Mesenchymal stem cell (in vitro differentiated cells and primary cell): Measurements from ENCODE around the gene NFASC.

Experiments
- DNase-seq: peaks from one replicate; pipeline ENCODE4 v3.0.0-alpha.2; 2013
- H2AFZ ChIP-seq: one replicate; pipeline ENCODE4 v1.6.1; 2013; ENCODE audit warnings: low read depth, mild to moderate bottlenecking, control low read depth, inconsistent platforms, low read length, moderate library complexity
- H2AK5ac ChIP-seq: 2 replicates; pipeline ENCODE4 v1.6.1; 2013; ENCODE audit warnings: low read length, moderate library complexity, mild to moderate bottlenecking, inconsistent platforms; ENCODE audit not compliant: severe bottlenecking
- H2BK120ac ChIP-seq: one replicate; pipeline ENCODE4 v1.6.1; 2013; ENCODE audit warnings: low read depth, mild to moderate bottlenecking, inconsistent platforms, low read length, moderate library complexity
- H2BK12ac ChIP-seq, 2 experiments: one replicate each; pipeline ENCODE4 v1.6.1; 2013; ENCODE audit warnings: inconsistent platforms in 2 of 2, low read length in 2 of 2, mild to moderate bottlenecking in 2 of 2, moderate library complexity in 2 of 2, control low read depth in 1 of 2
- H2BK15ac ChIP-seq: one replicate; pipeline ENCODE4 v1.6.1; 2013; ENCODE audit warnings: mild to moderate bottlenecking, low read depth, inconsistent platforms; ENCODE audit not compliant: poor library complexity, severe bottlenecking
- H2BK5ac ChIP-seq: 2 replicates; pipeline ENCODE4 v1.6.1; 2013; ENCODE audit warnings: low read depth, mild to moderate bottlenecking, low read length, control low read depth, inconsistent platforms; ENCODE audit not compliant: poor library complexity, severe bottlenecking
- H3K14ac ChIP-seq, 2 experiments: one replicate each; pipeline ENCODE4 v1.6.1; 2013; ENCODE audit warnings: inconsistent platforms in 2 of 2, low read length in 2 of 2, control low read depth in 1 of 2, mild to moderate bottlenecking in 1 of 2, moderate library complexity in 1 of 2
- H3K18ac ChIP-seq, 2 experiments: one replicate each; pipeline ENCODE4 v1.6.1; 2013; ENCODE audit warnings: inconsistent platforms in 2 of 2, low read length in 2 of 2, control low read depth in 1 of 2, low read depth in 1 of 2, mild to moderate bottlenecking in 1 of 2
- H3K23ac ChIP-seq, 2 experiments: one replicate each; pipeline ENCODE4 v1.6.1; 2013; ENCODE audit warnings: inconsistent platforms in 2 of 2, low read length in 2 of 2, mild to moderate bottlenecking in 2 of 2, moderate library complexity in 2 of 2, control low read depth in 1 of 2
- H3K27ac ChIP-seq: 2 replicates; pipeline ENCODE4 v1.5.1; 2013; ENCODE audit warnings: mild to moderate bottlenecking, moderate library complexity, low read length, control low read depth, inconsistent platforms; ENCODE audit not compliant: poor library complexity, severe bottlenecking
- H3K27me3 ChIP-seq, 2 experiments: 2 replicates each; pipeline versions ENCODE4 v1.6.1 to v1.7.0; 2013; ENCODE audit warnings: low read length in 2 of 2, mild to moderate bottlenecking in 2 of 2, moderate library complexity in 2 of 2, control low read depth in 1 of 2, inconsistent platforms in 1 of 2; ENCODE audit not compliant: control insufficient read depth in 1 of 2, insufficient read depth in 1 of 2
- H3K36me3 ChIP-seq, 2 experiments: 2 replicates each; pipeline versions ENCODE4 v1.6.1 to v1.7.0; 2013; ENCODE audit warnings: low read length in 2 of 2, control low read depth in 1 of 2, inconsistent platforms in 1 of 2, low read depth in 1 of 2, mild to moderate bottlenecking in 1 of 2; ENCODE audit not compliant: insufficient read depth in 2 of 2, control insufficient read depth in 1 of 2
- H3K4ac ChIP-seq, 2 experiments: one replicate each; pipeline ENCODE4 v1.6.1; 2013; ENCODE audit warnings: inconsistent platforms in 2 of 2, low read length in 2 of 2, mild to moderate bottlenecking in 2 of 2, moderate library complexity in 2 of 2, control low read depth in 1 of 2, low read depth in 1 of 2
- H3K4me1 ChIP-seq: 2 replicates; pipeline ENCODE4 v1.6.1; 2013; ENCODE audit warnings: low read depth, low read length, control low read depth; ENCODE audit not compliant: control insufficient read depth, insufficient read depth
- H3K4me2 ChIP-seq: 2 replicates; pipeline ENCODE4 v1.6.1; 2013; ENCODE audit warnings: low read length, mild to moderate bottlenecking, inconsistent platforms; ENCODE audit not compliant: poor library complexity, severe bottlenecking
- H3K4me3 ChIP-seq, 2 experiments: 2 replicates each; pipeline versions ENCODE4 v1.5.1 to v1.7.0; 2013; ENCODE audit warnings: low read length in 2 of 2, mild to moderate bottlenecking in 2 of 2, control low read depth in 1 of 2, low read depth in 1 of 2; ENCODE audit not compliant: insufficient read depth in 1 of 2
- H3K79me1 ChIP-seq: replicated peaks from 2 replicates; pipeline ENCODE4 v1.6.1; 2013; ENCODE audit warnings: mild to moderate bottlenecking, control low read depth, low read length, inconsistent platforms; ENCODE audit not compliant: poor library complexity, severe bottlenecking
- H3K9ac ChIP-seq: 2 replicates; pipeline ENCODE4 v1.7.0; 2013; ENCODE audit warnings: mild to moderate bottlenecking, low read length, moderate library complexity
- H3K9me3 ChIP-seq: 2 replicates; pipeline ENCODE4 v1.7.0; 2013; ENCODE audit warnings: mild to moderate bottlenecking, low read length; ENCODE audit not compliant: control insufficient read depth
- H4K8ac ChIP-seq: one replicate; pipeline ENCODE4 v1.6.1; 2013; ENCODE audit warnings: inconsistent platforms, mild to moderate bottlenecking, low read length, moderate library complexity
- H4K91ac ChIP-seq: one replicate; pipeline ENCODE4 v1.6.1; 2013; ENCODE audit warnings: mild to moderate bottlenecking, low read length, inconsistent platforms
- WGBS: methylation state at CpG from one replicate; pipeline ENCODE4 v1.1.7; 2013; ENCODE audit warnings: mixed read lengths; 5-methylcytosine and 5-hydroxymethylcytosine counted together

Gene NFASC

DNA sequence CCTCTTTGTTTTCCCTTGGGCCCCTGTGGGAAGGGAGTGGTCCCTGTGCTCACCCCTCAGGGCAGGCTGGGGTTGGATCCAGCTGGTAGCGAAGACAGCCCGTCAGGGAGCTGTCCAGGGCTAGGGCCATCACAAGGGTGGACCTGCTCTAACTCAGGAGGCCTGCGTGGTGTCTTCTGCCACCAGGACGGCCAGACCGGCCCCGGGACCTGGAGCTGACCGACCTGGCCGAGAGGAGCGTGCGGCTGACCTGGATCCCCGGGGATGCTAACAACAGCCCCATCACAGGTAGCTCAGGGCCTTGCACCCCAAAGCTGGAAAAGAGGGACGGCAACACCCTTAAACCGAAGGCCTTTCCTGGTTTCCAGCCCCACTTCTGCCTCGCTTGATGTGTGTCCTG lies 108.1 kb downstream of the NFASC start:
- Histone ChIP-seq H3K4me2 (no peak overlapping the region), H3K9ac (no peak overlapping the region), H4K8ac (no peak overlapping the region), H4K91ac (no peak overlapping the region), H3K79me1 (no peaks in the 10 kb centered on the region), H2AK5ac (no peak overlapping the region), H3K4ac (no peak overlapping the region), H2BK5ac (no peak overlapping the region), H3K4me1 (peaks cover 2% of the 10 kb centered on the region), H3K36me3 (peaks cover 0 to 98% of the 10 kb centered on the region in 2 experiments), H3K9me3 (no peaks in the 10 kb centered on the region), H2BK120ac (no peak overlapping the region), H2BK12ac (no peak overlapping the region), H3K23ac (no peak overlapping the region), H2AFZ (no peak overlapping the region), H3K4me3 (no peak overlapping the region), H2BK15ac (no peak overlapping the region), H3K18ac (no peak overlapping the region), H3K27me3 (peaks cover 0 to 48% of the 10 kb centered on the region in 2 experiments), H3K27ac (no peak overlapping the region), H3K14ac (no peak overlapping the region)
- DNase-seq = no peak
- 89% methylated on average over 14 of the region's 14 CpGs for WGBS

DNA sequence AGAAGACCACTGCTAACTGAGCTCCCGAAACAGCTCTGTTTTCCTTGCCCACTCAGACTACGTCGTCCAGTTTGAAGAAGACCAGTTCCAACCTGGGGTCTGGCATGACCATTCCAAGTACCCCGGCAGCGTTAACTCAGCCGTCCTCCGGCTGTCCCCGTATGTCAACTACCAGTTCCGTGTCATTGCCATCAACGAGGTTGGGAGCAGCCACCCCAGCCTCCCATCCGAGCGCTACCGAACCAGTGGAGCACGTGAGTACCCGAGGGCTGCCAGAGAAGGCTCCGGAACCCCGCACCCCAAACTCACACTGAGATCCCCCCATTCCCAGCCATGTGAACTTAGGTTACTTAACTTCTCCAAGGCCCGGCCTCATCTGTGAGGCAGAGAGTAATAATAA lies 108.6 kb downstream of the NFASC start:
- Histone ChIP-seq H2AK5ac (no peak overlapping the region), H3K4me1 (peaks cover 2% of the 10 kb centered on the region), H3K4me3 (no peak overlapping the region), H3K23ac (no peak overlapping the region), H3K4me2 (no peak overlapping the region), H3K9ac (no peak overlapping the region), H2BK120ac (no peak overlapping the region), H2AFZ (no peak overlapping the region), H3K27ac (no peak overlapping the region), H2BK15ac (no peak overlapping the region), H4K91ac (no peak overlapping the region), H3K4ac (no peak overlapping the region), H2BK12ac (no peak overlapping the region), H2BK5ac (no peak overlapping the region), H3K79me1 (no peaks in the 10 kb centered on the region), H3K36me3 (peaks cover 0 to 96% of the 10 kb centered on the region in 2 experiments), H4K8ac (no peak overlapping the region), H3K14ac (no peak overlapping the region), H3K27me3 (peaks cover 0 to 45% of the 10 kb centered on the region in 2 experiments), H3K9me3 (no peaks in the 10 kb centered on the region), H3K18ac (no peak overlapping the region)
- no peak for DNase-seq
- WGBS = 94% methylated on average over 15 of the region's 18 CpGs

DNA sequence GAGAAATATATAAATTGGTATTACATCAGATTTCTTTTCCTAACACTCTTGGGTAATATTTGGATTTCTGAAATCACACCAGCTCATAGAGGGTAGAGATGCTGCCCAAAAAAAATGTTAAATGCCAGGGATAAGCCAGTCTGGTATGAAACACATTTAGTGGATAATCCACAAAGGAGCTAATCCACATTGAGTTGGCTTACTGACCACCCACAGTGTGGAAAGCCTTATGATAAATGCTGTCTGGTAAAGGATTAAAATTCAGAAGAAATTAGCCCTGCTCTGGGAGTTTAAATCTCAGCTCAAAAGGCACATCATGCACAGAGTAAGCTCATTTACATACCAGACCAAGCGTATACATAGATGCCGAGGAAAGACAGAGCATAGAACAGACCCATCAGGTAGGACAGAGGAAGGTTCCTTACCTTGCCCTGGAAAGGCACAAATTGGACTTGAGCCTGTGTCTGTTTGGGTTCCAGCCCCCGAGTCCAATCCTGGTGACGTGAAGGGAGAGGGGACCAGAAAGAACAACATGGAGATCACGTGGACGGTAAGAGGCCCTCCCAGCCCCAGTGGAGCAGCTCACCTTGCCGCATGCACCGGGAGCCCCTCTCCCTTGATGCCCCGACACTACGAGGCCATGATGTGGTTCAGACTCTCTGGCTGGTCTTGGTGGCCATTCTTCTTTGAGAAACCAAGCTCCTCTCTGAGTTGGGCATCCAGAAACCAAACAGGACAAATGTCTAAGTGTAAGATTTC lies 109.4 kb downstream of the NFASC start:
- Histone ChIP-seq H4K91ac (no peak overlapping the region), H3K4me3 (no peak overlapping the region), H2AFZ (no peak overlapping the region), H3K36me3 (peaks cover 0 to 96% of the 10 kb centered on the region in 2 experiments), H3K4me2 (no peak overlapping the region), H3K4ac (no peak overlapping the region), H3K23ac (no peak overlapping the region), H3K14ac (no peak overlapping the region), H2BK120ac (no peak overlapping the region), H2AK5ac (no peak overlapping the region), H2BK12ac (no peak overlapping the region), H3K9ac (no peak overlapping the region), H3K27ac (no peak overlapping the region), H3K18ac (no peak overlapping the region), H3K27me3 (peaks cover 0 to 37% of the 10 kb centered on the region in 2 experiments), H2BK5ac (no peak overlapping the region), H3K4me1 (peaks cover 2% of the 10 kb centered on the region), H3K9me3 (no peaks in the 10 kb centered on the region), H3K79me1 (no peaks in the 10 kb centered on the region), H2BK15ac (no peak overlapping the region), H4K8ac (no peak overlapping the region)
- no peak for DNase-seq
- 83% methylated on average over 10 of the region's 10 CpGs for WGBS

DNA sequence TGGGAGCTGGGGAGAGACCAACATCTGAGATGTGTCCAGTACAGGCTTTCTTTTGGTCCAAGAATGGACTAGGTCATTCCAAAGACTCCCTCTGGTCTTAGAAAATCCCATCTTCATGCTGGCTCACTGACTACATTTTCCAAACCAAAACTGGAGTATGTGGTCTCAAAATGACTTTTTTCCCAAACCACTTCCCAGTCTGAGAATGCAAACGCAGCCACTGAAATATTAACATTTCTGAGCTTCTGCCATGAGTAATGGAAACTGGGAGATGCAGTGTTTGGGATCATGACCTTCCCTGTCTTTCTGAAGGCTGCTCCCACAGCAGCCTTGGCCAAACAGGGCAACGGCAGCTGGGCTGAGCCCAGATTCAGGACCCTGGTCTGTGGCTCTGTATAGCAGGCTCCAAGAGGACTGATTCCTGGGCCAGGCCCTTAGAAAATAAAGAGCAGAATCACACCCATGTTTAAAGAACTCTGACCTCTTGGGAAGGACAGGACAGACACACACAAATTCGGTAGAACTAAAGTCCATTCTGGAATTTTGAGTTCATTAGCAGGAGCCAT lies 110.3 kb downstream of the NFASC start:
- Histone ChIP-seq H2AFZ (no peak overlapping the region), H3K27me3 (peaks cover 0 to 41% of the 10 kb centered on the region in 2 experiments), H2AK5ac (no peak overlapping the region), H3K4ac (no peak overlapping the region), H3K27ac (no peak overlapping the region), H2BK5ac (no peak overlapping the region), H3K9ac (no peak overlapping the region), H4K8ac (no peak overlapping the region), H2BK15ac (no peak overlapping the region), H3K18ac (no peak overlapping the region), H3K4me2 (no peak overlapping the region), H3K14ac (no peak overlapping the region), H3K4me1 (peaks cover 2% of the 10 kb centered on the region), H3K23ac (no peak overlapping the region), H4K91ac (no peak overlapping the region), H2BK120ac (no peak overlapping the region), H3K36me3 (peaks cover 0 to 97% of the 10 kb centered on the region in 2 experiments), H3K4me3 (no peak overlapping the region), H3K9me3 (no peaks in the 10 kb centered on the region), H2BK12ac (no peak overlapping the region), H3K79me1 (no peaks in the 10 kb centered on the region)
- 59% methylated on average over 3 of the region's 3 CpGs for WGBS
- peak; percentile 10 for DNase-seq
